H1 (cell line): ENCODE results near the gene HECTD1. TPM values are rescaled to one million over a fixed set of nuclear protein-coding genes. Genes with fewer than 3 reads are reported as not detected.
"Not testable (repeated sequence)": the region's sequence is repeated elsewhere in the genome, so short reads cannot be mapped to it uniquely, and the experiment has no call there.

Experiments
- CTCF ChIA-PET: fragments of 300-600 bp; sonication (Branson Sonifier 250); formaldehyde crosslinking; loops from one replicate; lab custom pipeline; 2021; ENCODE audit not compliant: partially characterized antibody; lab: Charles Lee
- POLR2A ChIA-PET: fragments of 300-600 bp; sonication (Branson Sonifier 250); formaldehyde crosslinking; loops from one replicate; lab custom pipeline; 2021; ENCODE audit warnings: inconsistent platforms; ENCODE audit not compliant: partially characterized antibody; lab: Charles Lee
- DNase-seq, 2 experiments: peaks; one replicate each; pipeline versions ENCODE4 v3.0.0 to v3.0.0-alpha.2; 2010 to 2022; ENCODE audit warnings: low spot score in 2 of 2, low read depth in 1 of 2, mixed read lengths in 1 of 2
- FAIRE-seq: peaks from 2 replicates; lab custom pipeline; 2011; peaks lifted over from hg19 to GRCh38; lab: Jason Lieb, UNC
- H2AFZ ChIP-seq: 2 replicates; pipeline ENCODE4 v1.8.1; 2012; ENCODE audit warnings: low read length, inconsistent platforms
- H2AK5ac ChIP-seq: 2 replicates; pipeline ENCODE4 v1.6.1; 2013; ENCODE audit warnings: low read depth, low read length
- H2BK120ac ChIP-seq: replicated peaks from 2 replicates; pipeline ENCODE3; 2013; ENCODE audit warnings: low read depth, low read length, inconsistent platforms
- H2BK12ac ChIP-seq: 2 replicates; pipeline ENCODE4 v1.6.1; 2013; ENCODE audit warnings: low read depth, low read length
- H2BK15ac ChIP-seq: 2 replicates; pipeline ENCODE4 v1.6.1; 2013; ENCODE audit warnings: low read length
- H2BK20ac ChIP-seq: 2 replicates; pipeline ENCODE4 v1.6.1; 2013; ENCODE audit warnings: low read length
- H2BK5ac ChIP-seq: 2 replicates; pipeline ENCODE4 v1.6.1; 2013; ENCODE audit warnings: low read depth, low read length
- H3K14ac ChIP-seq: 2 replicates; pipeline ENCODE4 v1.6.1; 2013; ENCODE audit warnings: inconsistent platforms; ENCODE audit not compliant: insufficient read length
- H3K18ac ChIP-seq: 2 replicates; pipeline ENCODE4 v1.6.1; 2013; ENCODE audit warnings: low read length; ENCODE audit errors: extremely low read depth
- H3K23ac ChIP-seq: 2 replicates; pipeline ENCODE4 v1.6.1; 2013; ENCODE audit warnings: inconsistent platforms; ENCODE audit not compliant: insufficient read length
- H3K23me2 ChIP-seq: 2 replicates; pipeline ENCODE4 v1.6.1; 2013; ENCODE audit warnings: low read depth, low read length
- H3K27ac ChIP-seq: 2 replicates; pipeline ENCODE4 v1.6.1; 2011; ENCODE audit warnings: low read depth, low read length, inconsistent platforms
- H3K27me3 ChIP-seq, 4 experiments: replicated peaks in 1 of 4; 1 replicate in 1 of 4; 2 replicates in 3 of 4; pipeline versions ENCODE4 v1.6.1 to v1.8.1; 2011 to 2013; ENCODE audit warnings: low read length in 3 of 4, mild to moderate bottlenecking in 3 of 4, inconsistent platforms in 2 of 4, mixed read lengths in 2 of 4, moderate library complexity in 1 of 4; ENCODE audit not compliant: control insufficient read depth in 3 of 4, insufficient read depth in 3 of 4; ENCODE audit errors: extremely low read depth in 1 of 4
- H3K36me3 ChIP-seq, 4 experiments: 2 replicates each; pipeline versions ENCODE4 v1.6.1 to v1.8.1; 2011 to 2013; ENCODE audit warnings: mild to moderate bottlenecking in 4 of 4, low read length in 3 of 4, moderate library complexity in 2 of 4, control low read depth in 1 of 4, inconsistent platforms in 1 of 4; ENCODE audit not compliant: insufficient read depth in 4 of 4, control insufficient read depth in 2 of 4
- H3K4ac ChIP-seq: replicated peaks from 2 replicates; pipeline ENCODE3; 2013; ENCODE audit warnings: low read length, low read depth, mixed read lengths, inconsistent platforms; ENCODE audit not compliant: insufficient read length
- H3K4me1 ChIP-seq, 4 experiments: replicated peaks in 1 of 4; 1 replicate in 1 of 4; 2 replicates in 3 of 4; pipeline versions ENCODE4 v1.6.1 to v1.8.1; 2011 to 2013; ENCODE audit warnings: low read length in 3 of 4, inconsistent platforms in 2 of 4, mixed read lengths in 1 of 4; ENCODE audit not compliant: insufficient read depth in 4 of 4, control insufficient read depth in 3 of 4
- H3K4me2 ChIP-seq, 2 experiments: 2 replicates each; pipeline versions ENCODE4 v1.6.1 to v1.8.1; 2011 to 2013; ENCODE audit warnings: low read depth in 2 of 2, low read length in 2 of 2, control low read depth in 1 of 2, inconsistent platforms in 1 of 2, mild to moderate bottlenecking in 1 of 2; ENCODE audit not compliant: insufficient read depth in 1 of 2
- H3K4me3 ChIP-seq, 4 experiments: fragments of 200-600, 300-600 bp in 1 of 4; sonication (generic), shearing (Covaris generic), sonication (Bioruptor Twin) in 1 of 4; 2 replicates each; pipeline versions ENCODE4 v1.5.1 to v1.8.1; 2011 to 2016; ENCODE audit warnings: low read length in 4 of 4, low read depth in 3 of 4, control low read depth in 2 of 4, inconsistent platforms in 2 of 4, mild to moderate bottlenecking in 2 of 4, mixed read lengths in 1 of 4, moderate library complexity in 1 of 4; ENCODE audit not compliant: insufficient read depth in 2 of 4; ENCODE audit errors: extremely low read depth in 1 of 4
- H3K56ac ChIP-seq: replicated peaks from 2 replicates; pipeline ENCODE3; 2013; ENCODE audit warnings: low read depth, mild to moderate bottlenecking, mixed read lengths, low read length, inconsistent platforms; ENCODE audit not compliant: insufficient read length
- H3K79me1 ChIP-seq: 2 replicates; pipeline ENCODE4 v1.6.1; 2013; ENCODE audit warnings: low read depth, low read length, control low read depth
- H3K79me2 ChIP-seq, 2 experiments: 2 replicates each; pipeline versions ENCODE4 v1.6.1 to v1.8.1; 2012 to 2013; ENCODE audit warnings: low read length in 2 of 2, mild to moderate bottlenecking in 2 of 2, inconsistent platforms in 1 of 2; ENCODE audit not compliant: insufficient read depth in 2 of 2, control insufficient read depth in 1 of 2
- H3K9ac ChIP-seq, 4 experiments: replicated peaks in 1 of 4; 1 replicate in 1 of 4; 2 replicates in 3 of 4; pipeline versions ENCODE4 v1.6.1 to v1.8.1; 2011 to 2013; ENCODE audit warnings: low read depth in 3 of 4, low read length in 3 of 4, control low read depth in 2 of 4, mild to moderate bottlenecking in 2 of 4, moderate library complexity in 2 of 4, inconsistent platforms in 1 of 4; ENCODE audit errors: extremely low read depth in 1 of 4
- H3K9me3 ChIP-seq, 2 experiments: 2 replicates each; pipeline versions ENCODE4 v1.6.1 to v1.8.1; 2012 to 2013; ENCODE audit warnings: mild to moderate bottlenecking in 2 of 2, moderate library complexity in 2 of 2, control low read depth in 1 of 2, inconsistent platforms in 1 of 2, low read depth in 1 of 2, low read length in 1 of 2, mixed read lengths in 1 of 2; ENCODE audit not compliant: insufficient read depth in 2 of 2
- H4K20me1 ChIP-seq, 2 experiments: replicated peaks in 1 of 2; 2 replicates each; pipeline versions ENCODE3 to v1.8.1; 2011 to 2013; ENCODE audit warnings: inconsistent platforms in 2 of 2, low read length in 2 of 2, mild to moderate bottlenecking in 1 of 2; ENCODE audit not compliant: insufficient read depth in 2 of 2, control insufficient read depth in 1 of 2
- H4K5ac ChIP-seq: 2 replicates; pipeline ENCODE4 v1.6.1; 2013; ENCODE audit warnings: low read length, low read depth, mixed read lengths, inconsistent platforms; ENCODE audit not compliant: insufficient read length
- H4K8ac ChIP-seq: 2 replicates; pipeline ENCODE4 v1.8.0; 2013; ENCODE audit warnings: mild to moderate bottlenecking, moderate library complexity, low read length, inconsistent platforms; ENCODE audit not compliant: insufficient read depth; ENCODE audit errors: extremely low read depth
- H4K91ac ChIP-seq: replicated peaks from 2 replicates; pipeline ENCODE3; 2013; ENCODE audit warnings: low read length, mixed read lengths, inconsistent platforms; ENCODE audit not compliant: insufficient read length
- WGBS, 2 experiments: shearing (Covaris generic) in 1 of 2; methylation state at CpG; one replicate each; pipeline versions ENCODE4 v1.1.6 to v1.1.7; 2013 to 2015; ENCODE audit warnings: low lambda C conversion rate in 2 of 2, mixed read lengths in 2 of 2, inconsistent platforms in 1 of 2, low coverage in 1 of 2, missing lambda C conversion rate in 1 of 2; ENCODE audit not compliant: insufficient replicate concordance in 2 of 2, insufficient coverage in 1 of 2, insufficient read length in 1 of 2; ENCODE audit errors: extremely low coverage in 1 of 2, missing lambda C conversion rate in 1 of 2; 5-methylcytosine and 5-hydroxymethylcytosine counted together
- polyA plus RNA-seq, 7 experiments: library from polyadenylated mRNA; depleted of rRNA in 3 of 7; stranded (reverse) in 5 of 7; unstranded in 2 of 7; fragments of >200 nt in 5 of 7; fragments of 200-250 nt in 2 of 7; gene quantifications; 1 replicate in 5 of 7; 2 replicates in 1 of 7; 4 replicates in 1 of 7; pipeline versions ENCODE4 v1.2.1 to v1.2.3, GENCODE V29; 2011 to 2013; ENCODE audit warnings: missing spikeins in 2 of 7, mixed read lengths in 2 of 7
- total RNA-seq: library from RNA; stranded (reverse); fragmentation: NEBNext Ultra II Directional; extraction: Animal tissue kit (Norgen Biotek cat#: 25700); gene quantifications from 2 replicates; pipeline ENCODE4 v1.2.1, GENCODE V29; 2021

HECTD1 gene
- total and polyA plus RNA-seq, 2 of the 8 experiments (the other 6 are each of a cell fraction or from before 2014, with no cell fraction given): 44.7 to 105 TPM

GRCh38 chr14:31052905-31053586, 154.5 kb downstream of the HECTD1 start:
- H3K14ac ChIP-seq, H2BK20ac ChIP-seq, H2BK120ac ChIP-seq, H3K4me2 ChIP-seq, H4K8ac ChIP-seq, FAIRE-seq, H2AK5ac ChIP-seq, H4K20me1 ChIP-seq, H2BK15ac ChIP-seq, H3K56ac ChIP-seq, H4K5ac ChIP-seq, H3K23me2 ChIP-seq, H3K79me2 ChIP-seq, H3K79me1 ChIP-seq, H3K4me3 ChIP-seq, H3K27ac ChIP-seq, H3K4ac ChIP-seq, H3K36me3 ChIP-seq, H3K4me1 ChIP-seq, H3K9ac ChIP-seq, H3K9me3 ChIP-seq, H3K18ac ChIP-seq, H3K27me3 ChIP-seq, H4K91ac ChIP-seq, H2BK5ac ChIP-seq, DNase-seq, H3K23ac ChIP-seq, H2BK12ac ChIP-seq, H2AFZ ChIP-seq: not testable (repeated sequence)
- ChIA-PET CTCF (interaction anchor here (0.5 kb wide), 1 partner anchor 72 kb away, joined by 4 read pairs; no protein-coding TSS in a partner anchor), POLR2A (interaction anchor here (1.5 kb wide), 1 partner anchor 31 kb away, joined by 3 read pairs; no protein-coding TSS in a partner anchor)
- WGBS, 2 experiments: 87% methylated on average over 8 of the region's 9 CpGs; no CpG with 5 or more reads in 1 of the 2 experiments
